B cell (primary cell): ENCODE results near the gene JAKMIP2. TPM values are rescaled to one million over a fixed set of nuclear protein-coding genes. Genes with fewer than 3 reads are reported as not detected.
"Not testable (repeated sequence)": the region's sequence is repeated elsewhere in the genome, so short reads cannot be mapped to it uniquely, and the experiment has no call there.

Experiments used
- ATAC-seq: fragments of 200-7000 bp; cut with Tn5 transposase; one replicate; pipeline ENCODE4 v1.10.0; 2021; ENCODE audit warnings: low read depth, mild to moderate bottlenecking, moderate number of reproducible peaks, moderate library complexity
- CTCF ChIA-PET: fragments of 350-600 bp; sonication (Branson Sonifier 250); formaldehyde crosslinking; loops from one replicate; lab custom pipeline; 2021; ENCODE audit warnings: antibody characterized with exemption, inconsistent platforms; lab: Charles Lee
- POLR2A ChIA-PET: fragments of 350-600 bp; sonication (Branson Sonifier 250); formaldehyde crosslinking; loops from one replicate; lab custom pipeline; 2021; ENCODE audit warnings: antibody characterized with exemption; lab: Charles Lee
- DNase-seq: peaks from one replicate; pipeline ENCODE4 v3.0.0; 2013
- H2AFZ ChIP-seq: 2 replicates; pipeline ENCODE4 v1.6.1; 2012; ENCODE audit warnings: mild to moderate bottlenecking, low read depth, low read length; ENCODE audit not compliant: insufficient read depth, poor library complexity, severe bottlenecking
- H3K27ac ChIP-seq, 2 donors: 1 replicate in 1 of 2; 2 replicates in 1 of 2; pipeline ENCODE4 v1.5.1; 2012 to 2013; ENCODE audit warnings: low read length in 2 of 2, mild to moderate bottlenecking in 2 of 2, moderate library complexity in 1 of 2
- H3K27me3 ChIP-seq, 4 experiments: fragments of 200-600 bp in 1 of 4; sonication (generic) in 1 of 4; replicated peaks in 1 of 4; 1 replicate in 2 of 4; 2 replicates in 2 of 4; pipeline versions ENCODE4 v1.6.1 to v1.7.0; 2013 to 2016; ENCODE audit warnings: low read length in 3 of 4, mild to moderate bottlenecking in 2 of 4, mixed read lengths in 1 of 4, moderate library complexity in 1 of 4; ENCODE audit not compliant: insufficient read depth in 4 of 4, control insufficient read depth in 3 of 4; ENCODE audit errors: control extremely low read depth in 1 of 4
- H3K36me3 ChIP-seq, 2 experiments: replicated peaks in 1 of 2; 1 replicate in 1 of 2; 2 replicates in 1 of 2; pipeline versions ENCODE4 v1.6.1 to v1.7.1; 2013; ENCODE audit warnings: low read length in 1 of 2; ENCODE audit not compliant: insufficient read depth in 2 of 2, control insufficient read depth in 1 of 2; ENCODE audit errors: control extremely low read depth in 1 of 2, extremely low read depth in 1 of 2
- H3K4me1 ChIP-seq, 2 donors: fragments of 200-600 bp in 1 of 2; sonication (generic) in 1 of 2; 1 replicate in 1 of 2; 2 replicates in 1 of 2; pipeline versions ENCODE4 v1.5.1 to v1.6.1; 2013 to 2017; ENCODE audit warnings: low read length in 2 of 2; ENCODE audit not compliant: control insufficient read depth in 2 of 2, insufficient read depth in 2 of 2
- H3K4me2 ChIP-seq: replicated peaks from 2 replicates; pipeline ENCODE3; 2012; ENCODE audit warnings: mild to moderate bottlenecking, low read depth, low read length; ENCODE audit not compliant: poor library complexity, severe bottlenecking
- H3K4me3 ChIP-seq, 5 experiments: fragments of 200-600 bp in 1 of 5; sonication (generic) in 1 of 5; 1 replicate in 3 of 5; 2 replicates in 2 of 5; pipeline versions ENCODE4 v1.5.1 to v1.7.0; 2011 to 2016; ENCODE audit warnings: low read length in 4 of 5, mild to moderate bottlenecking in 4 of 5, low read depth in 2 of 5, control low read depth in 1 of 5, moderate library complexity in 1 of 5; ENCODE audit not compliant: insufficient read depth in 1 of 5; ENCODE audit errors: control extremely low read depth in 1 of 5, extremely low read depth in 1 of 5
- H3K79me2 ChIP-seq: fragments of 200-600 bp; sonication (generic); one replicate; pipeline ENCODE4 v1.6.0; 2016; ENCODE audit warnings: low read length; ENCODE audit not compliant: control insufficient read depth, insufficient read depth
- H3K9ac ChIP-seq: fragments of 200-600 bp; sonication (generic); 2 replicates; pipeline ENCODE4 v1.6.1; 2017; ENCODE audit warnings: mild to moderate bottlenecking, low read length, moderate library complexity
- H3K9me3 ChIP-seq, 3 donors: one replicate each; pipeline versions ENCODE4 v1.6.1 to v1.7.1; 2013; ENCODE audit warnings: low read length in 2 of 3; ENCODE audit not compliant: control insufficient read depth in 2 of 3, insufficient read depth in 1 of 3; ENCODE audit errors: control extremely low read depth in 1 of 3
- H4K20me1 ChIP-seq: 2 replicates; pipeline ENCODE4 v1.6.0; 2012; ENCODE audit warnings: mild to moderate bottlenecking, low read length; ENCODE audit not compliant: insufficient read depth, control insufficient read depth, poor library complexity, severe bottlenecking
- H3K27ac Mint-ChIP-seq: one replicate; pipeline ENCODE4 v1.8.0; 2021; ENCODE audit warnings: mixed read lengths
- H3K27me3 Mint-ChIP-seq: one replicate; pipeline ENCODE4 v1.8.0; 2021; ENCODE audit warnings: mixed read lengths
- H3K4me1 Mint-ChIP-seq: one replicate; pipeline ENCODE4 v1.8.0; 2021; ENCODE audit warnings: mixed read lengths
- H3K4me3 Mint-ChIP-seq: one replicate; pipeline ENCODE4 v1.8.0; 2021; ENCODE audit warnings: mixed read lengths
- H3K9me3 Mint-ChIP-seq: one replicate; pipeline ENCODE4 v1.8.0; 2022; ENCODE audit warnings: mixed read lengths; ENCODE audit not compliant: insufficient read depth
- CTCF ChIP-seq: fragments of 200-600 bp; IDR thresholded peaks from one replicate; pipeline ENCODE4 v1.8.0; 2022; ENCODE audit warnings: antibody characterized with exemption, mild to moderate bottlenecking
- EZH2 ChIP-seq: IDR thresholded peaks from 2 replicates; pipeline ENCODE4 v1.6.1; 2012; ENCODE audit warnings: borderline replicate concordance, low read depth, mild to moderate bottlenecking, moderate library complexity, low read length; ENCODE audit not compliant: insufficient read depth, poor library complexity, severe bottlenecking
- WGBS: methylation state at CpG from one replicate; pipeline ENCODE4 v1.1.5; 2013; ENCODE audit warnings: missing lambda C conversion rate; ENCODE audit not compliant: insufficient coverage; 5-methylcytosine and 5-hydroxymethylcytosine counted together
- intact Hi-C: fragments of 100-400 bp; cut with micrococcal nuclease; formaldehyde crosslinking; loops from one replicate; pipeline ENCODE4 v1.10.0; 2022
- polyA plus RNA-seq: library from polyadenylated mRNA; depleted of rRNA; stranded (reverse); fragments of >200 nt; gene quantifications from 2 replicates; pipeline ENCODE4 v1.2.3, GENCODE V29; 2012
- total RNA-seq, 2 donors: library from RNA; stranded (reverse); fragments of 120-200 nt in 1 of 2; gene quantifications; 1 replicate in 1 of 2; 2 replicates in 1 of 2; pipeline versions ENCODE4 v1.2.3 to v1.2.4, GENCODE V29; 2013 to 2022

JAKMIP2 gene
- total and polyA plus RNA-seq, 2 donors (not counting 1 experiment from before 2014, with no cell fraction given): 0.24 to 4.1 TPM

GRCh38 chr5:147586832-147587231 is 195.7 kb downstream of the JAKMIP2 start:
- H3K27me3 Mint-ChIP-seq: no peaks in the 10 kb centered on the region
- no peak overlapping the region for H3K4me3 ChIP-seq
- H4K20me1 ChIP-seq: no peaks in the 10 kb centered on the region
- no peaks in the 10 kb centered on the region for H3K4me1 ChIP-seq
- H3K36me3 ChIP-seq: no peaks in the 10 kb centered on the region
- H3K9me3 ChIP-seq: no peaks in the 10 kb centered on the region
- no peaks in the 10 kb centered on the region for H3K9me3 Mint-ChIP-seq
- no peak overlapping the region for H3K4me2 ChIP-seq
- no peak overlapping the region for H3K9ac ChIP-seq
- no peaks in the 10 kb centered on the region for H3K79me2 ChIP-seq
- no peak overlapping the region for H3K4me3 Mint-ChIP-seq
- DNase-seq (no peak), ATAC-seq (no peak)
- ChIA-PET POLR2A (no interaction called here), CTCF (no interaction called here)
- H2AFZ ChIP-seq: no peak overlapping the region
- WGBS: no CpG with 5 or more reads among the region's 1 CpG
- TF ChIP-seq EZH2: no peak
- TF ChIP-seq CTCF: no peak
- no peaks in the 10 kb centered on the region for H3K27me3 ChIP-seq
- intact Hi-C loops: no loop called here
- no peak overlapping the region for H3K27ac Mint-ChIP-seq
- H3K4me1 Mint-ChIP-seq: no peaks in the 10 kb centered on the region
- no peak overlapping the region for H3K27ac ChIP-seq

GRCh38 chr5:147586221-147586620 is 196.3 kb downstream of the JAKMIP2 start:
- no peak for TF ChIP-seq CTCF
- no peaks in the 10 kb centered on the region for H3K79me2 ChIP-seq
- H4K20me1 ChIP-seq: no peaks in the 10 kb centered on the region
- H3K36me3 ChIP-seq: no peaks in the 10 kb centered on the region
- ATAC-seq (no peak), DNase-seq (no peak)
- no peak overlapping the region for H2AFZ ChIP-seq
- no peak overlapping the region for H3K4me3 Mint-ChIP-seq
- WGBS: no CpG with 5 or more reads among the region's 4 CpGs
- no peaks in the 10 kb centered on the region for H3K27me3 Mint-ChIP-seq
- H3K4me1 ChIP-seq: no peaks in the 10 kb centered on the region
- CTCF ChIA-PET: no interaction called here
- POLR2A ChIA-PET: no interaction called here
- no peaks in the 10 kb centered on the region for H3K4me1 Mint-ChIP-seq
- H3K27ac Mint-ChIP-seq: no peak overlapping the region
- H3K9me3 ChIP-seq: no peaks in the 10 kb centered on the region
- intact Hi-C loops: no loop called here
- no peak overlapping the region for H3K9ac ChIP-seq
- H3K4me3 ChIP-seq: no peak overlapping the region
- no peak overlapping the region for H3K4me2 ChIP-seq
- H3K27me3 ChIP-seq: no peaks in the 10 kb centered on the region
- H3K9me3 Mint-ChIP-seq: no peaks in the 10 kb centered on the region
- H3K27ac ChIP-seq: no peak overlapping the region

GRCh38 chr5:147582272-147582671 is 200.3 kb downstream of the JAKMIP2 start:
- H3K4me1 ChIP-seq, H3K4me2 ChIP-seq, H3K27ac ChIP-seq, H3K36me3 ChIP-seq, H3K9me3 Mint-ChIP-seq, H3K4me3 ChIP-seq, H2AFZ ChIP-seq, POLR2A ChIA-PET, H3K27ac Mint-ChIP-seq, CTCF ChIA-PET, H3K9ac ChIP-seq, intact Hi-C loops, H3K4me3 Mint-ChIP-seq, H4K20me1 ChIP-seq, H3K27me3 ChIP-seq, H3K27me3 Mint-ChIP-seq, H3K4me1 Mint-ChIP-seq, DNase-seq, ATAC-seq, H3K79me2 ChIP-seq: not testable (repeated sequence)
- WGBS: 93% methylated on average over 3 of the region's 6 CpGs
- peaks cover 0 to 12% (median 0%) of the 10 kb centered on the region in 3 donors for H3K9me3 ChIP-seq
